ENCODE measurements around the gene DOCK7.
A peak's percentile ranks its signal among the peaks of the same experiment; 100 is the strongest.

Gene DOCK7

DNA sequence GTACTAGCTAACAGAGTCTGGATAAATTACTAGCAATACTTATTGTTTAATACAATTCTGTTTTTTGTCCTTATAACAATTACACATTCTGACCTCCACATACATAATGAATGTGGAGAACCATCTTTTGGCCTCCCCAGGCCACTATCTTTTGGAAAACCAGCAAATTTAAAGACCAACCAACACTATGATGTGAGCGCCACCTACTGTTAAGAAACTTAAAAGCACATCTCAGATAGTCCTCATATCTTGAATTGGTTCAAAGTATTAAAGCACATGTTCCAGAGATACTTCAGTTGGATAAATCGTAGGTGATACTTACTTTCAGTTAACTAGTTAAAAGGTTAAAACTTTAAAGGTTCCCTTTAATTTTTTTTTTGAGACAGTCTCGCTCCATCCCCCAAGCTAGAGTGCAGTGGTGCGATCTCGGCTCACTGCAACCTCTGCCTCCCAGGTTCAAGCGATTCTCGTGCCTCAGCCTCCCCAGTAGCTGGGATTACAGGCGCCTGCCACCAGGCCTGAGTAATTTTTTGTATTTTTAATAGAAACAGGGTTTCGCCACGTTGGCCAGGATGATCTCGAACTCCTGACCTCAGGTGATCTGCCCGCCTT lies 280.7 kb downstream of the DOCK7 start:
- no peaks in the 10 kb centered on the region for H3K36me3 Mint-ChIP-seq (ENCODE audit: low read depth)
- peaks cover 11% of the 10 kb centered on the region for H3K27me3 Mint-ChIP-seq (ENCODE audit: low read depth)
- no peaks in the 10 kb centered on the region for H3K9me3 Mint-ChIP-seq
- H3K27ac Mint-ChIP-seq, result peak overlapping the region; percentile 13 to 84 (median 29)
- H3K4me3 Mint-ChIP-seq, result no peak overlapping the region
- H3K4me1 Mint-ChIP-seq, result peaks cover 7% of the 10 kb centered on the region
- TF ChIP-seq, protein P1, sequence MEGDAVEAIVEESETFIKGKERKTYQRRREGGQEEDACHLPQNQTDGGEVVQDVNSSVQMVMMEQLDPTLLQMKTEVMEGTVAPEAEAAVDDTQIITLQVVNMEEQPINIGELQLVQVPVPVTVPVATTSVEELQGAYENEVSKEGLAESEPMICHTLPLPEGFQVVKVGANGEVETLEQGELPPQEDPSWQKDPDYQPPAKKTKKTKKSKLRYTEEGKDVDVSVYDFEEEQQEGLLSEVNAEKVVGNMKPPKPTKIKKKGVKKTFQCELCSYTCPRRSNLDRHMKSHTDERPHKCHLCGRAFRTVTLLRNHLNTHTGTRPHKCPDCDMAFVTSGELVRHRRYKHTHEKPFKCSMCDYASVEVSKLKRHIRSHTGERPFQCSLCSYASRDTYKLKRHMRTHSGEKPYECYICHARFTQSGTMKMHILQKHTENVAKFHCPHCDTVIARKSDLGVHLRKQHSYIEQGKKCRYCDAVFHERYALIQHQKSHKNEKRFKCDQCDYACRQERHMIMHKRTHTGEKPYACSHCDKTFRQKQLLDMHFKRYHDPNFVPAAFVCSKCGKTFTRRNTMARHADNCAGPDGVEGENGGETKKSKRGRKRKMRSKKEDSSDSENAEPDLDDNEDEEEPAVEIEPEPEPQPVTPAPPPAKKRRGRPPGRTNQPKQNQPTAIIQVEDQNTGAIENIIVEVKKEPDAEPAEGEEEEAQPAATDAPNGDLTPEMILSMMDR (IDR thresholded peaks at IDR 0.05; ENCODE audit: unreplicated experiment in 3 of 3), result peak; percentile 79 to 86 (median 85)

DNA sequence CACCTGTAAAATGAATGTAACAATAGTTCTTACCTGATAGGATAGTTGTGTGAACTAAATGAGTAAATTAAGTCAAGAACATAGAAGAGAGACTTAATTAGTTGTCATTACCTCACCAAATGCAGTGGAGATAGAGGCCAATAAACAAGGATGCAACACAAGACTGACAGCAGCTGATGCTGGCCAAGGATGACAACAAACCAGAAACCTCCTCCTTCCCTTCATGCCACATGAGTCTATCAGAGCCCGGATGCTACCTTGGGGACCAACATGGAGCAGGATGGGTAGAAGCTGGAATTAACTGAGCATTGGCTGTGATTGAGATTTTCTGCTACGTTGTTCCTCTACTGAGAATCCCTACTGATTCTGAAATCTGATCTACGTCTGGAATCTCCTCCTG lies 281.6 kb downstream of the DOCK7 start:
- Mint-ChIP-seq H3K4me3 (no peak overlapping the region), H3K9me3 (no peaks in the 10 kb centered on the region), H3K27ac (no peak overlapping the region), H3K4me1 (peaks cover 7% of the 10 kb centered on the region), H3K27me3 (ENCODE audit: low read depth) (peaks cover 11% of the 10 kb centered on the region), H3K36me3 (ENCODE audit: low read depth) (no peaks in the 10 kb centered on the region)
- TF ChIP-seq, protein P1 (IDR thresholded peaks at IDR 0.05; ENCODE audit: unreplicated experiment in 3 of 3), result no peak

DNA sequence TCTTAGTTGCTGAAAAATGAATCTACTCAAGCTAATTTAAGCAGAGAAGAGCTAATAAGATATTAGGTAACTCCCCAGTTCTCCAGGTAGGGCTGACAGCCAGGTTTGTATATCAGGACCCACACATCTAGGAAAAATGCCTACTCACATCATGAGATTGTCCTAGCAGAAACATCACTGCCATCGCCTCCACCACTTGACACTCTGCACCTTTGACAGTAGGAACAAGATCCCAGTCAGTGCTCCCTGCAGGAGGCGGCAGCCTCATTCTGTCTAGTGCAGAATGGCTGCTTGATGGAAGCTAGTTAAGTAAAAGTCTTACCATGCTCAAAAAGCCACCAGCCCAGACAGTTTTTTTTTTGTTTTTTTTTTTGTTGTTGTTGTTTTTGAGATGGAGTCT lies 282.9 kb downstream of the DOCK7 start:
- TF ChIP-seq, protein P1 (IDR thresholded peaks at IDR 0.05; ENCODE audit: unreplicated experiment in 3 of 3), result no peak
- Mint-ChIP-seq H3K27ac (no peak overlapping the region), H3K36me3 (ENCODE audit: low read depth) (no peaks in the 10 kb centered on the region), H3K4me3 (no peak overlapping the region), H3K4me1 (peaks cover 7% of the 10 kb centered on the region), H3K9me3 (no peaks in the 10 kb centered on the region), H3K27me3 (ENCODE audit: low read depth) (peaks cover 11% of the 10 kb centered on the region)

Data from nephron (organoid).